Stimulated activated CD4-positive, alpha-beta T cell treated with anti-CD3 and anti-CD28 coated beads, TNF-alpha, amount 100 ng/mL, for 4 hours (primary cell): ENCODE data around the gene MIPEP.

Experiments used
- DNase-seq, 3 experiments: peaks; one replicate each; pipeline ENCODE4 v3.0.0-alpha.2; 2020; ENCODE audit warnings: low read depth in 3 of 3

Gene MIPEP

DNA sequence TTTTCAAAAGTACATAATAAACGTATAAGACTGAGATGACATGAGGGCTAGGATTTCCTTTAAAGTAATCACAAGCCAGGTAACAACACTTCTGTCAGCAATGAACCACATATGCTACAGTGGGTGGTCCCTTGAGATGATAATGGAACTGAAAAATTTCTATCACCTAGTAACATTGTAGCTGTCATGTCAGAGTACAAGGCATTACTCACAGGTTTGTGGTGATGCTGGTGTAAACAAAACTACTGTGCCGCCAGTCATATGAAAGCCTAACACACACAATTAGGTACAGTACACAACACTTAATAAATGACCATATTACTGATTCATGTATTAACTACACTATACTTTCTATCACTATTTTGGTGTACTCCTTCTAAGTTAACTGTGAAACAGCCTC, 36.8 kb downstream of the MIPEP start:
- DNase-seq = no peak

DNA sequence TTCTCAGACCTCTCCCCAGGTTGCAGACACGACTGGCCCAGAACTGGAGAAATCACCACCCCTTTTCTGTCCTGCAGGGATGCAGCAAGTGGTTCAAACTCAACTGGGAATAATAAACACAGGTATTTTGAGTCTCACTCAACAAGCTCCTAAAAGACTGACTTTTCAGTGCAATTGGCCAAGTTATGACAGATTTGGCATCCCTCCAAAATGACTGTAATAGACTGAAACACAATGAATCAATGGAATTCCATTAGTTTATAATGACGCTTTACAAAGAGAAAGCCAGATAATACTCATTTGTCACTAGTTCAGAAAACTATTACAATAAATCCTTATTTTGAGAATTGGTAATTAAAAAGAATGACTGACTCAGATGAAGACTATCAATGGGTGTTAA, 38.1 kb downstream of the MIPEP start:
- DNase-seq = no peak

DNA sequence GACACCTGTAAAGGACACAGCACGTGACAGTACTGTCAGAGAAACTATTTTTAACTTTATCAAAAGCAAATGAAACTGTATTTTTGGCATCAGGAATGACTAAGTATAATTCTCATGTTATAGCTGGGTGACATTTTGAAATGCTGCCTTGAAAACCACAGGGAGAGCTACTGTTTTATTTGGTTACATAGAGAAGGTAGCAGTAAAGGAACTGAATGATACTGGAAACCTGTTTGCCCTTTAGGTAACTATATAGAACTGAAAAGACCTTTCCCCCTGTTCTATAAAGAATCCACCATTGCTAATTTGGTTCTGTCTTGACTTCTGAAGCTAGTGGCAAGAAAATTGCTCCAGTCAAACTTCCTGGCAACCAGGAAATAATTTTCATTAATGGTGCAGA, 39.1 kb downstream of the MIPEP start:
- no peak for DNase-seq

DNA sequence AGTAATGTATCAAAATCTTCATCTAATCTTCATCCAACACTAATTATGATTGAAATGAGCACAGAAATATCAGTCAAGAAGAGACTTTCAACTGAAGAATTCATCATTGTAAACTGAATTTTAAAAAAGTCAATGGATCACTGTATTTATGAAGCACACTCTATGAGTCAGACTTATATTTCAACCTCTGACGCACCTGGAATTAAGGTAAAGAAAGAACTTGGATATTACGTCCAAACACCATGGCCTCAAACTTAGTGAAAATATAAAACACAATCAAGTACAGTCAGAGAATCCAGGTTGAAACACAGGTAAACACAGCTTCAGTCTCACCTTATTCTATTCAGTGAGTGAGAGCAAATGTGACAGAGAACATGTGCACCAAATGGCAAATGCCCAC, 39.5 kb downstream of the MIPEP start:
- DNase-seq = no peak

DNA sequence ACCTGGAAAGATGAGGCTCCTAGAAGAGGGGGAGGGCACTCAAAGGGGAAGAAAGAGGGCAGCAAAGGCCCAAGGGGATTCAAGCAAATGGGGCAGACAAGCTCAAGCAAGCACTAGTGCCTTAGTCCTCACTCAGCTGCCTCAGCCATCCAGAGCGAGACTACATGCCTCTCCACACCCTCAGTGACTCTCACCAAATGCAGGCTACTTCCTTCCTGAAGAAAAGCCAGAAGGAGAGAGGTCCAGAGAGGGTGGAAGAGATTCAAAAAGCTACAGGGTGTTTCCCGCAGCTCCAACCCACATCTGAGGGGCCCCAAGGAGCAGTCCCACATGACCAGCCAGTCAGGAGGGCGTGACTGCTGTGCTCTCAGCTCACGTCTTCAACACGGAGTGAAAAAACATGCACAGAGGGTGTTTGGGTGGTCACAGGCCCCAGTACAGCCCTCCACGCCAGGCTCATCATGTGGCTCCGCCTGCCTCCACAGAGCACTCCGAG, 40.5 kb downstream of the MIPEP start:
- DNase-seq = no peak

DNA sequence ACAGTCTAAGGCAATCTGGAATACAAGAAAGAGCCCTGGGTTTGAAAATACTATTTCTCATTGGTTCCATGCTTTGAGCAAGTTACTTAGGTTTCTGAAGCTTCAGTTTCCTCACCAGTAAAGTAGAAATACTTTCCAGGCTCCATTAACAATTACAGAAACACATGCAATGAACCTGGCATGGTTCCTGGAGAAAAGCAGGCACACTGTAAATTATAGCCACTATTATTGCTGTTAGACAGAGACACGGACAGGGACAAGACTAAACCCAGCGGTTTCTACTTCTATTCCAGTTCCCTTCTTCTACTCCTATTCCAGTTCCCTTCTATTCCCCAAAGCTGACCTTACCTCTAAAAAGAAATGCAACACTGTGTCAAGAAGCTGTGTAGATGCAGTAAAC, 41.2 kb downstream of the MIPEP start:
- DNase-seq = no peak

DNA sequence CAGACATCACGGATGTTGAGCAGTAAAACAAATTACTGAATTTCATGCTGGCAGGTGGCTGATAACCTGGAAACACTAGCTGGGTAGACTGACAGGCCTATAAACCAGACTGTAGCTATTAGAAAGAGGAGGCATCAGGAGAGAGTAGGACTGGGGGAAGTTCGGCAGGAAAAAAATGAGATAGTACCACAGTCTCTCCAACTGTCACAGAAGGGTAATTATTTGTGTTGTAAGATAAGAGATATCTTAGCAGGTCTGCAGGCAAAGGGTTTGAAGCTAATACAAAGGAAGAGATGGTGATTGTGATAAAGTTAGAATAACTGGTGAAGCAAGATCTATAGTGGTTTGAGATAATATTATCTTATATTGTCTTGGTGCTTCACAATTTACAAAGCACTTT, 41.7 kb downstream of the MIPEP start:
- no peak for DNase-seq

DNA sequence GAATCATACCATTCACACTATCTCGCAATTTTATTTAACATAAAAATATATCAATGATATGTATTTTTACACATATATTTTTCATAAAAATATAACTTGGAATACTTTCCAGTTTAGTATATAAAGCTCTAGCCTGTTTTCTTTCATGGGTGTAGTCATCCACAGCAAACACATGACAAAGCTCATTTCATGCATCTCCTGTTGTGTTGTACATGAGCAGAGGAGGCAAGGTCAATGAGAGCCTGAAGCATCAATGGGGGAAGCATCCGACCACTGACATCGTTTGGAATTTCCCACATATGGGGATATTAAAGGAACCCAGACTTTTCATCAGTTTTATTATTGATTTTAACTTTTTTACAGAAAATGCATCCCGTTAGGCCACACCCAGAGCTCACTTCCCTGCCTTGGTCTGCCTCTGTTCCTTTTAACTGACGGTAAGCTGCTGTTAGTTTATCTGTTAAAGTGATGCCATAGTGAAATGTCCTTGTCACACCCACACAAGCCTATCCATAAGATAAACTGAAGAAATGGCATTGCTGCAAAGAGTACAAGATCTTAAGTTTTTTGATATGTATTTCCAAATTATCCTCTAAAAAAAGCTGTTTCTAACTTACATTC, 44.0 kb downstream of the MIPEP start:
- no peak for DNase-seq

DNA sequence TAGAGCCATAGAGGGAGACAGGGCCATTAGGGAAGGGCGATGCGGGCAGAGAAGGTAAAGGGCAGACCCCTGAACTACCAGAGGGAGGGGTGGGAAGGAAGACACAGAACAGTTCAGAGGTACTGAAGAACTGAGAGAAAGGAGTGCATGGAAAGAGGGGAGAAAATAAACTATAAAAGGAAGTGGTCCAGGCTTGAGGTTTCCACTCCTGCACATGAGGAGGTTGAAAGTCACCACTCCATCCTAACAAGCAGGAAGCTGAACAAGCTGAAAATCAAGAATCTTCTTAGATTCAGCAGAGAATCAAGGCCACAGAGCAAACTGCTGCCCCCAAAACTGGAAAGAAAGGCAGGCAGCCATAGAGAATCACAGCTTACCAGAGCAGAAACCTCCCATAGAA, 45.1 kb downstream of the MIPEP start:
- no peak for DNase-seq

DNA sequence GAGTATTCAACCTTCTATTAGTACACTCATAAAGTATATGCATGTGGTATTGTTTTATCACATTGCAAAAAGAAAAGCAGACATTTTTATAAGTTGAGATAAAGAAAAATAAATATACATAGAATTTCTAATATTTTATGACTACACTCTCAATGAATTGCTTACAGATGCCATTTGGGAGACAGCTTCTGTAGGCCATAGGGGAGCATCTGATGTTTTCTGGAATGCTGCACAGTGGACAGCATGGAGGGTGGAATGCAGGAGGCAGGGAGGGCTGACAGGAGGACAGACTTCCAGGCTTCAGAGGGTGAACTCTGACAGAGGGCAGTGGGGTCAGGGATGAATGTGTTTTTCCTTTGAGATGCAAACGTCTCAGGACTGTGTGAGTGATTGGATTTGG, 45.8 kb downstream of the MIPEP start:
- no peak for DNase-seq

DNA sequence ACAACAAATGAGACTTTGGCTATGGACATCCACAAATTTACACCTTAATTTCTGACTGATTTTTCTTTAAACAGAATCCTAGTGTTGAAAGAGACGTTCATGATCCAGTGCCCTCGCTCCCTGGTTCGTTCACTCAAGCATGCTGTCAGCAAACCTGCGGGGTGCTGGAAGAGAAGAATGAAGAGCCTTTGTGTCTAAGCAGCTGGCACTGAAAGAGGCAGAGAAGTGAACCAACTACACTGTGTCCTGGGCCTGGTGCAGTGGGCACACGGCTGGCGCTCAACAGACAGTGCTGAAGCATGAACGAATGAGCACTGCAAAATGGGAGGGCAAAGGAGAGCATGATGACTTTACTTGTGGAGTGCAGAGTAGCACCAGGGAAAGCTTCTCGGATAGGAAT, 46.8 kb downstream of the MIPEP start:
- no peak for DNase-seq

DNA sequence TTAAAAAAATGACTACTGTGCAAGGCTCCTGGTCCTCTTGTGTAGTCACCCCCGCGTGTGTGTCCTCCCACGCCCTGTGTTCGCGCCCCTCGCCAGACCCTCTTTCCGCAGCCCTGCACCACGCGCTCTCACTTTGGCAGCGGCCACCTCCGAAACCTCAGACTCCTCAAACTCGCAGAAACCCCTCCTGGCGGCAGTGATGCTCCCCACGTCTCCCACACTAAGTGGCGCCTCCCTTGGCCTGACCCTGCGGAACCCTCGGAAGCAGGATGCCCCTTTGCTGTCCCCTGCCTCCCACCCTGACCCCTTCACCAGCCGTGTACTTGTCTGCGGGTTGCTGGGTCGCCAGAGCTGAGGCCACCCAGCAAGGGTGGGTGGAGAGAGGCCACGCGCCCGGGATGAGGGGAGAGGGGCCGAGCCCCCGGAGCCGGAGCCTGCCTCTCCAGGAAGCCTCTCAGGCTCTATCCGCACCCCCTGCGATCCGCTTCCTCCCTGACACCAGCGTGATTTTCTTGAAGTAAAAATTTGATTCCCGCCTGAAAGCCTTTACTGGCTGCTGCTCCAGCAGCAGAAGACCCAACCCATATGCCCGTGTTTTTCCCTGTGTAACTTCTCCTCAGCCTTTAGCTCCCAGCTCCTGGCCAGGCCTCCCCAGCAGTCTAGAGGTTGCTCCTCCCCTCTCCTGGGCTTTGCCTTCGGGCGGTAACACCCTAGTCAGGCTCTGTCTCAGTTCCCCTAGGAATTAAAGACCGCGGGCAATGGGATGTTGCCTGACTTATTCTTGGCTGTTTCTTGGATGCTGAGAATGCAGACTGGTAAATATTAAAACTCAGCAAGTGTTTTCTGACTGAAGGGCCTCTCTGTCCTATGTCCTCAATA, 55.2 kb downstream of the MIPEP start:
- DNase-seq = no peak

DNA sequence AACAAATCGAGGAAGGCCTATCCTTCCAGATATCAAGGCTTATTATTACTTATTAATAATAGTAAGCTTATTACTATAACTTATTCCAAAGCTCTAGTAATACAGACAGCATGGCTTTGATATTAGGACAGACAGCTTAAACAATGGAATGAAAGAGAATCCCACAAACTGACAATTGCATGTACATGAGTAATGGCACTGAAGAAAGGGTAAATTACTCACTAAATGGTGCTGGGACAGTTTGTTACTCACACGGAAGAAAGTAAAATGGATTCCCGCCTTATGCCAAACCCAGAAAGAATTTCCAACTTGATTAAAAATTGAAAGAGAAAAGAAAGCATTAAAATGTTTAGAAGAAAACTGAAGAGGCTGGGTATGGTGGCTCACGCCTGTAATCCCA, 60.3 kb downstream of the MIPEP start:
- no peak for DNase-seq

DNA sequence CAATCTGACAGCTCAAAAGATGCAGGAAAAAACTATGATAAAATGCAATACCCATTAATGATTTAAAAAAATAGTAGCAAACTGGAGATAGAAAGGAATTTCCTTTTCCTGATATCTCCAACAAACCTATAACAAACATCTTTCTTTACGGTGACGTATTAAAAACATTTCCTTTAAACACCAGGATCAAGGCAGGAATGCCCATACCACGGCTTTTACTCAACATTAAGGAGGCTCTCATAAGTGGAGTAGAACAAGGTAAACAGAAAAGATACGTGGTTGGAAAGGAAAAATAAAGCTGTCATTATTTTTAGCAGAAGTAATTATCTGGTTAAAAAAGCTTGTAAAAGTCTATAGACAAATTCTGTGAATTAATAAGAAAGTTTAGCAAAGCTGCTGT, 61.1 kb downstream of the MIPEP start:
- no peak for DNase-seq

DNA sequence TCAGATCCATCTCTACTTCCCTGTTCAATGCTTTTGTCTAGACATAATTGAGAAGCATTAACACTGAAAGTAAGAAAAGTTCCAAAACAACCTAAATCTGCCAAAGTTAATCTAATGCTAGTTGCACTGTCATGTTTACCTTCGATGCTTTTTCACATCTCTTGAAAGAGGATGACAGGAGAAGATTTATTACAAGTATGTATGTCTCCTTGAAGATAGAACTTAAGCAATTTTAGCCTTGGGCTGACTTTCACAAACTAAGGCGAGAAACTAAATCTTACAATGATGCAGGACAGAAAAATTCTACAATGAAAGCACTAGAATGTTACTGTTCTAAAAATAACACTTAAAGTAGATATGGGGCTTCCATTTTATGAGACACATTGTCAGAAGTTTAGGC, 64.0 kb downstream of the MIPEP start:
- no peak for DNase-seq

DNA sequence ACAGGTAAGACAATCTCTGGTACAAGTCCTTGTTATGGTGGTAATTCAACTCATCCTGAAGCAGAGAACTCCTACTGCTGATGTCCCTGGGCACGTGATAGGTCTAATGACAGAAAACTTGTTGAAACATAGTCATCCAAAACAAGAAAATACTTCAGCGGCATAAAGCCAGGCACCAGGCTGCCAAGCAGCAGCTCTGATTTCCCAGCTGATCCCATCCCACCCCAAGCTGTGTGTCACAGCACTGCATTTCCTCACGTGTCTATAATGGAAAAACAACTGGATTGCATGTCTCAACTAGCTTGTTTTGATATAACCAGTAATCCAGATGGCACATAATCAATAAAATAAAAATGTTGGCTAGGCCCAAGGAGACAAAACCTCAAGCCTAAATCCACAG, 64.8 kb downstream of the MIPEP start:
- no peak for DNase-seq

DNA sequence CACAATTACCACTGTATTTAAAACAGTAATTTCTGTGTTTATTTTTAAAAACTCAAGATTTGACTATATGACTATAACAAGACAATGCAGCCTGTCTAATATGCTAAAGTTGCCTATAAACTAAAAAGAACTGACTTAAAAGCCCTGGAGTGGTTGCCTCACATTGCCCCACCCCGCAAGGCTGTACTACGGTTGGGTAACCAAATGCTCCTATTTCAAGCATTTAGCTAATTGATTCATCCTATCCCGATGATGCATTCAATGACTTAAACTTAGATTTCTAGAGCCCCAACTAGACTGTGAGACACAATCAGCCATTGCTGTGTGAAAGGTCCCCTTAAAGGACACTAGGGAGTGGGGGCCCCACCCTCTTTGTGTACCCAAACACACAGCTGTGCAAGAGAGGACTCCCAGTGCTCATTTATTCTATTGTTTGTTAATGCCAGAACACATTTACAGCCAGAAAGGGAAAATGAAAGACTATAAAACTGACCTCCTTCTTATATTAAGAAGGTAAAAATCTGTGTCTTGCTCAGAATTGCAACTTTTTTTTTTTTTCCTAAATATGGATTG, 66.9 kb downstream of the MIPEP start:
- no peak for DNase-seq

DNA sequence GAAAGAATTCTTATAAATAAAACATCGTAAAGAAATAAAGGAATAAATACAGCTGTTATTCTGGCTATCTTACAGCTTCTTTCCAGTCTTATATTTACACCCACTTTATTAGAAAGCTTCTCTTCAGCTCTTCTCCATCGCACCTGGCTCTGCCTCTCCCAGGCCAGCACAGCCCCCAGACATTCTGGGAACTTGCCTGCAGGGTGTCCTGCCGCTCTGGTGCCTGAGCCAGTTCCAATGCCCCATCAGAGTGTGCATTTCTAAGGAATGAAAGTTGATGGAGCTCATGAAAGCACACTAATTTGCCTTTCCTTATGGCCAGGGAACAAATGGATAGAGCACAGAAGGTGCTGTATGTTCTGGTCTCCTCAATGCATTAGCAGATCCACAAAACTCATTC, 68.7 kb downstream of the MIPEP start:
- no peak for DNase-seq

DNA sequence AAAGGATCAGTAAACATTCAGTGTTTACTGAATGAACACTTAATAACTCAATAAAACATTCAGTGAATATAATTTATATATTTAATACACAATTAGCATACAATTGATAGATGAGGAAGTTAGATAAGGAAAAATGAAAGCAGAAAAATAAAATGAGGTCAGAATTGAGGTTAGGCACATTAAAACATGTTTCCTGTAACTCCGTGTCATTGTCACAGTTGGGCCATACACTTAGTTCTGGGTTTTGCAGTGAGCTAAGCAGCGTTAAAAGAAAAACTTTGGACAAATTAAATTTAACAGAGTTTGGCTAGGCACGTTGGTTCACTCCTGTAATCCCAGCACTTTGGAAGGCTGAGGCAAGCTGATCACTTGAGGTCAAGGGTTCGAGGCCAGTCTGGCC, 71.4 kb downstream of the MIPEP start:
- no peak for DNase-seq

DNA sequence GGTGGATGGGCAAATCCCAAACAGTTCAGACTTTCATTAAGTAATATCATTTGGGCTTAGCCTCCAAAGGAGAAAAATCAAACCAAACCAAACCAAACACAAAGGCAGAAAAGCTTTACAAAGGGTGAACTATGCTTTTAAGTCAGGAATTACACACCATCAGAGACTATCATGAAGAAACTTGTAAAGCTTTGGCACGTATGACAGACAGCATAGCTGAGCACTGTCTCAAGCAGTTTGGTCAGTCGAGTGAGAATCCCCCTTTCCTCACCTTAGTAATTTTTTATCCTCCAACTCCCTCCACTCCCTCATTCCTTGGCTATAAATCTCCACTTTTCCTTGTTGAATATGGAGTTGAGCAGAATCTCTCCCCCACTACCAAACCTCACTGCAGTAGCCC, 72.1 kb downstream of the MIPEP start:
- no peak for DNase-seq

DNA sequence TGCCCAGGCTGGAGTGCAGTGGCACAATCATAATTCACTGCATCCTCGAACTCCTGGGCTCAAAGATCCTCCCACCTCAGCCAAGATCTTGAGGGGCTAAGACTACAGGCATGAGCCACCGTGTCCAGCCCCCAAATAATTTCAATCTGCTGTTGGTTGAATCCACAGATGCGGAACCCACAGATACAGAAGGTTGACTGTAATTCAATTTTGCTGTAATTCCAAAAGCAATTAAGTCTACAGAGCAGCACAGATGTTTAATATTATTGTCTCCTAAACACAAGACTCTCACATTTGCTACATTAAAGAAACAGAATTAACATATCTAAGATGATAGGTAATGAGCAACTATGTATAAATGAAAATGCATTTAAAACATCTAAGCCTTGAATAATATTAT, 75.6 kb downstream of the MIPEP start:
- DNase-seq = no peak

DNA sequence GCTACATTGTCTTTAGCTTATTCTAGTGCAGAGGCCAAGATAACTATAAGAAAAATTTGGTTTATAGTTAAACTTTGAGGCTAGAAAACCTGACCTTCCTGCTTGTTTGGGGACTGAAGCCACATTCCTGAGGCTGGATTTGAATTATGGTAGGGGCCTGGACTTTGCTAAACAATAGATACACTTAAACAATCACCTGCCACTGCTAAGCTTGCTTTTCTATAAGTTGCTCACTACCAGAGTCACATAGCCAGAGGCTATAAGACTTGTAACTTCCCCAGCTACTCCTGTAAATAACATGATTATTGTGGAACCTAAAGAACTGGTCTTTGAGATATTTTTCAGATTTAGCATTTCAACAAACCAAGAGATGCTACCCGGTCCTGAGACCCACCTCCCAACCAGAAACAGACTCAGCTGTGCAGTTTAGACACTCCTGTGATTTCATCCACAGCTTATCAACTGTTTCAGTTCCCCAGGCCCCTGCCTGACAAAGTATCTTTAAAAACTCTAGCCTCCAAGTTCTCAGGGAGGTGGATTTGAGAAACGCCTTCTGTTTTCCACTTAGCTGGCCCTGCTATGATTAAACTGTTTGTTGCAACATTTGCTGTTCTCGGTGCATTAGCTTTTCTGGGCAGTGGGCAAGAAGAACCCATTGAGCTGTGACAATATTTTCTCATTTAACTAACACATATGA, 77.7 kb downstream of the MIPEP start:
- no peak for DNase-seq
